ENCODE measurements around the gene OR2B2.

DNA sequence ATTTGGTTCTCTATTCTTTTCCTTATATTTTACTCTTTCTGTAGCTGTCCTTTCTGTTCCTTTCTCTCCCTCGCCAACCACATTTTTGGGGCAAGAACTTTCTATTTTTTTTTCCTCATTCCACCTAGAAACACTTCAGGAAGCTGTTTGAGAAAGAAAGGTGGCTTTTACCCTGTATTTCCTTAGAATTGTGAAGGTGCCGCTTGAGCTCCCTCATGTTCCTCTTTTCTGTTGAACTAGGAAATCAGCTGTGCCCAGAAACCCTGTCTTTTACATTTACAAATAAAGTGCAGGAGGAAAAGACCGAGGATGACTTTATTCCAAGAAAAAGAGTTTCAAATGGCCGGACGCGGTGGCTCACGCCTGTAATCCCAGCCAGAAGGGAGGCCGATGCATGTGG, 38.2 kb downstream of the OR2B2 start:
- TF ChIP-seq POLR2AphosphoS5 (IDR thresholded peaks at IDR 0.05; ENCODE audit: low read depth, low read length) (no peak), REST (IDR thresholded peaks at IDR 0.05; ENCODE audit: insufficient read depth in 1 of 2, low read depth in 2 of 2, low read length in 2 of 2) (no peak), SIN3A (IDR thresholded peaks at IDR 0.05; ENCODE audit: borderline replicate concordance, insufficient read depth, low read length) (no peak)

Measured in PFSK-1 (cell line).